Measurements from ENCODE around the gene MAPT.

MAPT gene

DNA sequence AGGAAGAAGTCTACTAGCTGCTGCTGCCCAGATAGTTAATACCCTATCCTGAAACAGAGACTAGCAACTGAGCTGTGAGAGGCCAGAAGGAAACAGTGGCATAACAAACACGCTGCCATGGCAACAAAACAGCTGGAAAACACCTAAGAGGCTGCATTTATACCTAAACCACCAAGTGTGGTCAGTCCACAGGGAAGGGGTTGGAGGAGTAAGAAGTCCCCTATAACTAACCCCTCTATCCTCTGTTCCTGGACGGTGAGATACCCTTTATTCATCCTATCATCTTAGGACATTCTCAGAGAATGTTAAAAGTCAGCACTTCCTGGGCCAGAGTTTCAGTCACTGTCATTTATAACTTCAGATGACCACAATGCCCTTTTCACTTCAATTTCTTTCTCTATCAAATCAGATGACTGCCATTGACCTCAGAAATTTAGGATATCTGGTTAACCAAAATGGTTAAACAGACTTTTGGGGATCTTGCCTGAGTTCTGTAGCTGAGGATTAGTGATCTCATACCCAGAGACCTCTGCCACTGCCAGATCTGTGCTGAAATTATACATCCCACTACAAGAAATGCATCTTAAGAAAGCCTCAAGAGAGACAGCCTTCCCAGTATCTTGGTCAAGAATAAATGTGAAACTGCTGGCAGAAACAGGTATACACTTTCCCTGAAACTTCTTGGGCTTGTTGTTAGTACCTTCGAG is 140.9 kb downstream of the MAPT start:
- DNase-seq = no peak

GRCh38 chr17:46036491-46036890 is 142.1 kb downstream of the MAPT start:
- DNase-seq = no peak

DNA sequence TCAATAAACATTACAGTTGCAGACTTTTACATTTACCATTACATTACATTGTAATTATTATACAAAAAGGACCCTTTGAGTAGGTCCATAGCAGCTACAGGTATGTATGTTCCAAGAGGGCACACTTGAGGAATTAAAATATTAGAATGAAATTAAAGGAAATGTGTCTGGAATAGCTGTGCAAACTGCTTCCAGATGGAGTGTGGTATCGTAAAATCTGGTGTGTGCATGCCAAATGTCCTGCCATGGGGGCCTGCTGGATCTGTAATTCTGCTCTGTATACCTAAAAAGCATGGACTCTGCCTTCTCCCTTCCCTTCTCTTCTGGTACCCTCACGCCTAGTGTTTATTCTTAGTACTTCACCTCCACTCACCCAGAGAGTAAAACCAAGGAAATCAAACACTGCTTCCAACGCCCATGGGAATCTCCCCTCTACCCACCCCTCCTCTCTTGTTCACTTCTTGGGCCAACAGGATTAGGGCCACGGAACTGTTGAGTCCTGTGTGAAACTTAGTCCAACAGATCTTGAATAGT is 143.4 kb downstream of the MAPT start:
- no peak for DNase-seq

GRCh38 chr17:46038414-46038813 is 144.1 kb downstream of the MAPT start:
- DNase-seq = no peak

DNA sequence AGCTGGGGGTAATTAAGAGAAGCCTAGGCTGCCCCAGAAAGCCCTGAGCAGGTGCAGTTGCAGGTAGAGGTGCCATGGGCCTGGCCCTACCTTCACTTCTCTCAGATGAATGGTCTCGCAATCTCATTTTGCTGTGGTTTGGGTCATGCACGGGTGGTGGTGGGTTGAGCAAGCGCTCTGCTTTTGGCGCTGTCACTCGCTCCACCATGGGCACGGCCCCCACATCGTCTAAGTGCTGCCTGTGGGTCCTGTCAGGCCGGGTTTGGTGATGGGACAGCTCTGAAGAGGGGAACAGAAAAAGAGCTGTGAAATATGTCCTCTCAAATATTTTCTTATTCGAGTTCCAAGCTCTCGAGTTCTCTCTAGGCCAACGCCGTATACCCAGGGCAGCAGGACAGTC is 144.6 kb downstream of the MAPT start:
- no peak for DNase-seq

DNA sequence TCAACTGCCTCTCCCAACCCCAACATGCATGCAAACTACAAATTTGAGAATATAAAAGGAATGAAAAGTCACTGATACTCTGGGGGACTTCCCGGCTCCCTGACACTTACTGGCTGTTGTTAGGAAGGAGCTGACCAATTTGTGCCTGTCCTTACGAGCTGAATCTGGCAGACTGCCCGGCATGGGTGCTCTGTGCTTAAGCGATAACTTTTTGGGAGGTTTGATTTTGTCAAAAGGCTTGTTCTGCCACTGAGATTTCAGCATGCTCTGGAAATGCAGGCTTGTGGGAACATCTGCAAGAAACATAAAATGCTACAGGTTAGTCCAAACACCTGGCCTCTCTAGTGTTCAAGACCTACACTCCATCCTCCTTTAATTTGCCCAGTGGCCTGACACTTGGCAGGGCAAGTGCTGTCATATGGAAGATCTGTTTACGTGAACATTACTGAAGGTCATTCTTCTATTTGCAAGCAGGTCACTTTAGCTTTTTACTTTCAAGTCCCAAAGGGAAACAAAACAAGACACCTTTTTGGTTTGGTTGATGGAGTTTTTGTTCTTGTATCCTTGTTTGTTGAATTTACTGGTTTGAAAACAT is 145.3 kb downstream of the MAPT start:
- no peak for DNase-seq

GRCh38 chr17:46042246-46042645 is 147.9 kb downstream of the MAPT start:
- no peak for DNase-seq

DNA sequence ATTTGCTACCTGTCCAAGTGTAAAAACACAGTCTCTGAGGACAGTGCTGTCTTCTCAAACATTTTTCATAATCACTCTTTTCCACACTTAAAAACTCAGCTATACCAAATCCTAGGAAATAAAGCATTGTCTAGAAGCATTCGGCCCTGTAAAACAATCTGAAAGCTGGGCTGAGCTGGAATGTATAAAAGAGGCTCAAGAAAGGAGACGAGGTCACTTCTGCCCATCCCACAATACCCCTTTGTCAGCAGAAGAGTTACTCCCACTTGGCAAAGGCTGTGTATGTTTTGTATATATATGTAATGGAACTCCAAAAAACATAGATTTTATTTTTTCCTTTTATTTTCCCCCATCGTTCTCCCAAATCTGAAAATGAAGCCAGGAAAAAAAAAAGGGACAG is 148.6 kb downstream of the MAPT start:
- no peak for DNase-seq

GRCh38 chr17:46043606-46044005 is 149.3 kb downstream of the MAPT start:
- no peak for DNase-seq

DNA sequence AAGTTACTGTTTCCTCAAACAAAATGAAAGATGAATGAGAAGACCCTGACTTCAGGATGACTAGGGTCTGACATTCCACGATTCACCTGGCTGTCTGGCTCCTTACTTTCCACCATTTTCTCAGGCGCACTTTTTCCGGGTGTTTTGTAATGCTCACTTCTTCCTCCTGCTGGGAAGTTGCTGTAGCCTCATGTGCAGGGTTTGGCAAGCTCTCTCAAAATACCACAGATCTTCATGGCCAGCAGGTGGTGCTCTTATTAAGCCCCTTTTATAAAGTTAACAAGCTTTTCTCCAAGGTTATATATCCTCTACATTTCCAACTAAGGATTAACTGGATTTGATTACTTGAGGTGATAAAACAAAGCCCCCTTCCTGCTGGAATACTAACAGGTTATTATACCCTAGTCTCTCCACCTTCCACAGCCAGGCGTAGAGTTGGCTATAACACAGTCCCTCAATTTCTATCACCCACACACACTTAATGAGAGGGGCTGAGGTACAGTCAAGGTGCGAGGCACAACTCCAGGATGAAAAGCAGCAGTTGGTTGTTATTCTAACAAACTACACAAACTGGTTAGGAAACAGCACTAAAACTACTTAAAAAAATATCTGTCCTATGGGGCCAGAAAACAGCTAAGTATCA is 150.1 kb downstream of the MAPT start:
- DNase-seq = peak; percentile 89

GRCh38 chr17:46044989-46045388 is 150.6 kb downstream of the MAPT start:
- no peak for DNase-seq

DNA sequence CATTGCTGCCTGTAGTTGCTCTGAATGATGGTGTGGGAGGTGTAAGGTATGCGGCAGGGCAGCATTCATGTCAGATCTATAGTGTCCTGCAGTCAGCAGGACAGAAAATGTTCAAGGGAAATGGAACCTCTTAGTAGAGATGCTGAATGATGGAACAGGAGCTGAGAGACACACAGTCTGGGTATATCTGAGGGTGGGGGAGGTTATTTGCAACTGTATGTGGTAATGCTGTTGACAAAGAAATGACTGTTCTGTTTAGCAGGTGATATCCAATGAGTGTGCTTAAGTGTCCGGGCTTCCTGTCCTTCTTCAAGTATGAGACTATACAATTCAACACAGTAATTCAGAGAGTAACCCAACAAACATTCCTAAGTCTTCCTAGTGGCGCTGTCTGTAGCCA is 151.3 kb downstream of the MAPT start:
- no peak for DNase-seq

DNA sequence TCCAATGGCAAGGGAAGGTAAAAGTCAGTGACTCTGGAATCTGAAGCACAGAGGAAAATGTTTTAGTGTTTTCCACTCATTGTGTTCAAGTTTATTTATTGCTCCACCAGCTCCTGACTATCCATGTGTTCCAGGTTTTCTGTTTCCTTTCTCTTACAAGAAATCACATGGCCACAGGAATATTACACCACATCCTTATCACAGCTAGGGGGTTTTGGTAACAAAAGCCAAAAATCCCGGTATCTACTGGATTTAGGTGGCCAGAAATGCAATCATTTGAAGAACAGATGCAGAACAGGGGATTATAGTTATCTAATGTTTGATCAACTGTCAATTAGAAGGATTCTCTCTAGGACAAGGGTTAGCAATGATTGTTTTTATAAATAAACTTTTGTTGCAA is 152.6 kb downstream of the MAPT start:
- DNase-seq = no peak

DNA sequence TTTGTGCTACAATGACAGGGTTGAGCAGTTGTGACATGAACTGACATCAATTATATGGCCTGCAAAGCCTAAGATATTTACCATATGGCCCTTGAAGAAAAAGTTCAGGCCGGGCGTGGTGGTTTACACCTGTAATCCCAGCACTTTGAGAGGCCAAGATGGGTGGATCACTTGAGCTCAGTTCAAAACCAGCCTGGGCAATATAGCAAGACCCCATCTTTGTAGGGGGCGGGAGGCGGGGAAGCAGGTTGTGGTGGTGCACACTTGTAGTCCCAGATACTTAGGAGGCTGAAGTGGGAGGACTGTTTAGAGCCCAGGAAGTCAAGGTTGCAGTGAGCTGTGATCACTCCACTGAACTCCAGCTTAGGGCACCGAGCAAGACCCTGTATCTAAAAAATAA is 153.0 kb downstream of the MAPT start:
- no peak for DNase-seq

DNA sequence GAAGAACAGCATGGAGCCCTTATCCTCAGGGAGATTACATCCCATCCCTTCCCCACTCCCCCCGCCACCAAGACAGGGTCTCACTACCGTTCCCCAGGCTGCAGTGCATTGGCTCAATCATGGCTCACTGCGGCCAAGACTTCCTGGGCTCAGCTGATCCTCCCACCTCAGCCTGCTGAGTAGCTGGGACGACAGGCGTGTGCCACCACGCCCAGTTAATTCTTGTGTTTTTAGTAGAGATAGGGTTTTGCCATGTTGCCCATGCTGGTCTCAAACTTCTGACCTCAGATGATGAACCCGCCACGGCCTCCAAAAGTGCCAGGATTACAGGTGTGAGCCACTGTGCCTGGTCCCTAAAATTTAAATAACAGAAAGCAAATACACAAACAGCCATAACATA is 153.5 kb downstream of the MAPT start:
- DNase-seq = no peak

GRCh38 chr17:46049656-46050055 is 155.3 kb downstream of the MAPT start:
- no peak for DNase-seq

- peak; percentile 71 for DNase-seq
Measured at GRCh38 chr17:46053911-46054534, 159.7 kb downstream of the MAPT start.

- peak; percentile 74 for DNase-seq
Measured at GRCh38 chr17:46056800-46057304, 162.5 kb downstream of the MAPT start.

DNA sequence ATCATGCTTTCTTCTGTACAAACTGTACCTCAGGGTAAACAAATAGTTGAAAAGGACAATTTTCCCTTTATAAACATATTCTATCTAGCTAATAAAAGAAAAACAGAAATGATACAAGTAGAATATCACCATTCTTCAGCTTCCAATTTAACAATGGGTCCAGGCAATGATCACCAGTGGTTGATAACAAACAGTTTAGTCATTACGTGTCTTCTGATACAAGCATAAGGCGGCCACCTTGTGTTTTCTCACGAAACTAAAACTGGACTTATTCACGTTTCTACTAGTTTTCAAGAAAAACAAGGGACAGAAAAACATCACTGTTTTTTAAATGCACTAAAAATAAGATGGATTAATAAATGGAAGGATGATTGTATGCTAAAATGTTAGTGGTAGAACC is 163.0 kb downstream of the MAPT start:
- no peak for DNase-seq

DNA sequence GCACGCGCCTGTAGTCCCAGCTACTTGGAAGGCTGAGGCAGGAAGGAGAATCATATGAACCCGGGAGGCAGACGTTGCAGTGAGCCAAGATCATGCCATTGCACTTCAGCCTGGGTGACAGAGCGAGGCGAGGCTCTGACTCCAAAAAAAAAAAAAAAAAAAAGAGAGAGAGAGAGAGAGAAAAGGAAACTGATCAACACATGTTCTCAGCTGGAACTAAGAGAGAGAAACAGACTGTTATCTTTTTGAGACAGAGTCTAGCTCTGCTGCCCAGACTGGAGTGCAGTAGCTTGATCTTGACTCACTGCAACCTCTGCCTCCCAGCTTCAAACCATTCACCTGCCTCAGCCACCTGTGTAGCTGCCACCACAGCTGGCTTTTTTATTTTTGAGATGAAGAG is 165.1 kb downstream of the MAPT start:
- no peak for DNase-seq

GRCh38 chr17:46060461-46060860 is 166.1 kb downstream of the MAPT start:
- DNase-seq = no peak

- DNase-seq = peak; percentile 18
Measured at GRCh38 chr17:46061435-46061834, 167.1 kb downstream of the MAPT start.

DNA sequence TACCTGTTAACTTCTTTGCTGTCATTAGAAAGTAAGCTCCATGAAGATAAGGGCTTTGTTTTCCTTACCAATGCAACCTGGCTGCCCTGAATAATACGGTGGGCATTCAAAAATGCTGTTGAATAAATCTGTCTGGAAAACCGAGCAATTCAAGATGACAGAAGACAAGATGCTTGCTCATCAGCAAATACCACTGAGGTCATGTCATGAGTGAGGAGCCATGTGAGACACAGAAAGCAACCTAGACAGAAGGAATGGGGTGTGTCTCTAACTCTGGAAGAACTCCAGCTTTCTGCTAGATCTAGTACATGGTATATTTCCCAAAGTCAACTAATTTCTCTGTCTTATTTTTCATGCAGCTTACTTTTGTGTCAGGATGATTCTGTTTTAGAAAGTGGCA is 168.9 kb downstream of the MAPT start:
- peak; percentile 91 for DNase-seq

GRCh38 chr17:46064460-46064859 is 170.1 kb downstream of the MAPT start:
- no peak for DNase-seq

Data from EL (cell line).